Neural cell (in vitro differentiated cells): ENCODE results near the gene KCNAB2. TPM values are rescaled to one million over a fixed set of nuclear protein-coding genes. Genes with fewer than 3 reads are reported as not detected.

Experiments
- H2AFZ ChIP-seq: fragments of 200-600, 300-800 bp; sonication (generic), shearing (Covaris generic); 2 replicates; pipeline ENCODE4 v1.6.0; 2014; ENCODE audit warnings: low read depth, mild to moderate bottlenecking, antibody characterized with exemption, low read length, moderate library complexity
- H3F3A ChIP-seq: fragments of 200-600 bp; shearing (Covaris generic); 2 replicates; pipeline ENCODE4 v1.6.1; 2016; ENCODE audit warnings: mild to moderate bottlenecking, moderate library complexity, mixed read lengths, antibody characterized with exemption, low read length; ENCODE audit not compliant: insufficient read depth, poor library complexity, severe bottlenecking
- H3K27ac ChIP-seq: fragments of 200-600, 300-800 bp; sonication (generic), shearing (Covaris generic); 2 replicates; pipeline ENCODE4 v1.5.1; 2014; ENCODE audit warnings: mild to moderate bottlenecking, low read length, moderate library complexity
- H3K27me3 ChIP-seq: fragments of 300-800, 200-600 bp; sonication (generic), shearing (Covaris generic); 2 replicates; pipeline ENCODE4 v1.6.0; 2014; ENCODE audit warnings: mild to moderate bottlenecking, low read depth, low read length, moderate library complexity; ENCODE audit not compliant: insufficient read depth
- H3K36me3 ChIP-seq: fragments of 300-800, 200-600 bp; sonication (generic), shearing (Covaris generic); 2 replicates; pipeline ENCODE4 v1.5.1; 2014; ENCODE audit warnings: mild to moderate bottlenecking, antibody characterized with exemption, low read length, moderate library complexity; ENCODE audit not compliant: insufficient read depth
- H3K4me2 ChIP-seq: fragments of 300-800, 200-600 bp; sonication (generic), shearing (Covaris generic); 2 replicates; pipeline ENCODE4 v1.6.0; 2014; ENCODE audit warnings: mild to moderate bottlenecking, low read length
- H3K4me3 ChIP-seq: fragments of 300-800, 200-600 bp; sonication (generic), shearing (Covaris generic); 2 replicates; pipeline ENCODE4 v1.5.1; 2014; ENCODE audit warnings: mild to moderate bottlenecking, low read length, moderate library complexity
- H3K79me2 ChIP-seq: fragments of 200-600 bp; shearing (Covaris generic); replicated peaks from 2 replicates; pipeline ENCODE4 v1.6.0; 2014; ENCODE audit warnings: mild to moderate bottlenecking, low read length, moderate library complexity; ENCODE audit not compliant: insufficient read depth
- H3K9ac ChIP-seq: fragments of 300-800, 200-600 bp; sonication (generic), shearing (Covaris generic); 2 replicates; pipeline ENCODE4 v1.6.1; 2016; ENCODE audit warnings: mild to moderate bottlenecking, low read length, mixed read lengths
- H3K9me2 ChIP-seq: fragments of 200-600 bp; shearing (Covaris generic); 2 replicates; pipeline ENCODE4 v1.6.1; 2016; ENCODE audit warnings: mild to moderate bottlenecking, low read length, mixed read lengths; ENCODE audit not compliant: insufficient read depth
- H3K9me3 ChIP-seq: fragments of 200-600, 300-800 bp; sonication (generic), shearing (Covaris generic); 2 replicates; pipeline ENCODE4 v1.6.1; 2016; ENCODE audit warnings: mild to moderate bottlenecking, mixed run types, low read length, moderate library complexity, mixed read lengths
- H4K20me1 ChIP-seq: fragments of 200-600 bp; shearing (Covaris generic); 2 replicates; pipeline ENCODE4 v1.6.1; 2016; ENCODE audit warnings: mild to moderate bottlenecking, mixed run types; ENCODE audit not compliant: insufficient read depth
- CTCF ChIP-seq: fragments of 450-650 bp; IDR thresholded peaks from 2 replicates; pipeline ENCODE4 v1.5.1; 2014; ENCODE audit warnings: antibody characterized with exemption, mild to moderate bottlenecking, moderate library complexity; ENCODE audit not compliant: poor library complexity, severe bottlenecking
- EP300 ChIP-seq: fragments of 450-650 bp; conservative IDR thresholded peaks from 2 replicates; pipeline ENCODE4 v1.6.1; 2014; ENCODE audit warnings: antibody characterized with exemption, mild to moderate bottlenecking, moderate library complexity; ENCODE audit not compliant: poor library complexity, severe bottlenecking
- EZH2 ChIP-seq: fragments of 200-600, 300-800 bp; shearing (Covaris generic), sonication (generic); IDR thresholded peaks from 2 replicates; pipeline ENCODE4 v1.6.1; 2014; ENCODE audit warnings: antibody characterized with exemption, low read length, borderline replicate concordance, mild to moderate bottlenecking; ENCODE audit not compliant: insufficient read depth, poor library complexity, severe bottlenecking
- MXI1 ChIP-seq: fragments of 450-650 bp; conservative IDR thresholded peaks from 2 replicates; pipeline ENCODE4 v1.6.1; 2014; ENCODE audit warnings: antibody characterized with exemption, mild to moderate bottlenecking; ENCODE audit not compliant: poor library complexity, severe bottlenecking
- POLR2AphosphoS5 ChIP-seq: IDR thresholded peaks from 2 replicates; pipeline ENCODE4 v1.6.1; 2012
- RAD21 ChIP-seq: fragments of 450-650 bp; conservative IDR thresholded peaks from 2 replicates; pipeline ENCODE4 v1.6.1; 2014; ENCODE audit warnings: antibody characterized with exemption, mild to moderate bottlenecking, moderate library complexity
- SMC3 ChIP-seq: fragments of 450-650 bp; conservative IDR thresholded peaks from 2 replicates; pipeline ENCODE4 v1.6.1; 2014; ENCODE audit warnings: antibody characterized with exemption, mild to moderate bottlenecking, moderate library complexity; ENCODE audit not compliant: poor library complexity
- TAF1 ChIP-seq: IDR thresholded peaks from 2 replicates; pipeline ENCODE4 v1.6.1; 2012; ENCODE audit warnings: low read depth
- polyA plus RNA-seq: library from polyadenylated mRNA; depleted of rRNA; stranded (reverse); fragments of >200 nt; gene quantifications from 2 replicates; pipeline ENCODE4 v1.2.3, GENCODE V29; 2014
- TF ChIP-seq, protein P1 (sequence below): IDR thresholded peaks from 2 replicates; pipeline ENCODE4 v1.6.1; 2012; ENCODE audit warnings: borderline replicate concordance

The KCNAB2 gene
- polyA plus RNA-seq, 1 donor from 2014 or later: 11.7 TPM

GRCh38 chr1:6121651-6122370 is 76.1 kb downstream of the KCNAB2 start:
- Histone ChIP-seq H3K9ac (no peak overlapping the region), H3K4me3 (no peak overlapping the region), H3K27me3 (no peaks in the 10 kb centered on the region), H3K36me3 (no peaks in the 10 kb centered on the region), H3K9me2 (no peaks in the 10 kb centered on the region), H3K79me2 (no peaks in the 10 kb centered on the region), H2AFZ (no peak overlapping the region), H3K4me2 (no peak overlapping the region), H3K27ac (no peak overlapping the region), H3F3A (no peaks in the 10 kb centered on the region), H4K20me1 (no peaks in the 10 kb centered on the region), H3K9me3 (no peaks in the 10 kb centered on the region)
- TF ChIP-seq TAF1: no peak
- no peak for TF ChIP-seq EP300
- no peak for TF ChIP-seq RAD21
- no peak for TF ChIP-seq POLR2AphosphoS5

- Histone ChIP-seq H3K9me3 (no peaks in the 10 kb centered on the region), H3K79me2 (no peaks in the 10 kb centered on the region), H3K9ac (no peak overlapping the region), H3K36me3 (no peaks in the 10 kb centered on the region), H3K4me2 (no peak overlapping the region), H4K20me1 (no peaks in the 10 kb centered on the region), H3K27ac (no peak overlapping the region), H3F3A (no peaks in the 10 kb centered on the region), H3K4me3 (no peak overlapping the region), H3K9me2 (no peaks in the 10 kb centered on the region), H2AFZ (no peak overlapping the region), H3K27me3 (no peaks in the 10 kb centered on the region)
- TF ChIP-seq EP300 (no peak), RAD21 (no peak), POLR2AphosphoS5 (no peak), SMC3 (no peak), MXI1 (no peak), EZH2 (no peak), TAF1 (no peak), CTCF (no peak)
- TF ChIP-seq, protein P1, sequence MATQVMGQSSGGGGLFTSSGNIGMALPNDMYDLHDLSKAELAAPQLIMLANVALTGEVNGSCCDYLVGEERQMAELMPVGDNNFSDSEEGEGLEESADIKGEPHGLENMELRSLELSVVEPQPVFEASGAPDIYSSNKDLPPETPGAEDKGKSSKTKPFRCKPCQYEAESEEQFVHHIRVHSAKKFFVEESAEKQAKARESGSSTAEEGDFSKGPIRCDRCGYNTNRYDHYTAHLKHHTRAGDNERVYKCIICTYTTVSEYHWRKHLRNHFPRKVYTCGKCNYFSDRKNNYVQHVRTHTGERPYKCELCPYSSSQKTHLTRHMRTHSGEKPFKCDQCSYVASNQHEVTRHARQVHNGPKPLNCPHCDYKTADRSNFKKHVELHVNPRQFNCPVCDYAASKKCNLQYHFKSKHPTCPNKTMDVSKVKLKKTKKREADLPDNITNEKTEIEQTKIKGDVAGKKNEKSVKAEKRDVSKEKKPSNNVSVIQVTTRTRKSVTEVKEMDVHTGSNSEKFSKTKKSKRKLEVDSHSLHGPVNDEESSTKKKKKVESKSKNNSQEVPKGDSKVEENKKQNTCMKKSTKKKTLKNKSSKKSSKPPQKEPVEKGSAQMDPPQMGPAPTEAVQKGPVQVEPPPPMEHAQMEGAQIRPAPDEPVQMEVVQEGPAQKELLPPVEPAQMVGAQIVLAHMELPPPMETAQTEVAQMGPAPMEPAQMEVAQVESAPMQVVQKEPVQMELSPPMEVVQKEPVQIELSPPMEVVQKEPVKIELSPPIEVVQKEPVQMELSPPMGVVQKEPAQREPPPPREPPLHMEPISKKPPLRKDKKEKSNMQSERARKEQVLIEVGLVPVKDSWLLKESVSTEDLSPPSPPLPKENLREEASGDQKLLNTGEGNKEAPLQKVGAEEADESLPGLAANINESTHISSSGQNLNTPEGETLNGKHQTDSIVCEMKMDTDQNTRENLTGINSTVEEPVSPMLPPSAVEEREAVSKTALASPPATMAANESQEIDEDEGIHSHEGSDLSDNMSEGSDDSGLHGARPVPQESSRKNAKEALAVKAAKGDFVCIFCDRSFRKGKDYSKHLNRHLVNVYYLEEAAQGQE: no peak
Observed at GRCh38 chr1:6123083-6123482, 77.4 kb downstream of the KCNAB2 start.
